Ishikawa (cell line): ENCODE measurements around the gene ZNF627.

ENCODE experiments used
- NFIC ChIP-seq: IDR thresholded peaks from 2 replicates; pipeline ENCODE4 v1.6.1; 2012

The ZNF627 gene

DNA sequence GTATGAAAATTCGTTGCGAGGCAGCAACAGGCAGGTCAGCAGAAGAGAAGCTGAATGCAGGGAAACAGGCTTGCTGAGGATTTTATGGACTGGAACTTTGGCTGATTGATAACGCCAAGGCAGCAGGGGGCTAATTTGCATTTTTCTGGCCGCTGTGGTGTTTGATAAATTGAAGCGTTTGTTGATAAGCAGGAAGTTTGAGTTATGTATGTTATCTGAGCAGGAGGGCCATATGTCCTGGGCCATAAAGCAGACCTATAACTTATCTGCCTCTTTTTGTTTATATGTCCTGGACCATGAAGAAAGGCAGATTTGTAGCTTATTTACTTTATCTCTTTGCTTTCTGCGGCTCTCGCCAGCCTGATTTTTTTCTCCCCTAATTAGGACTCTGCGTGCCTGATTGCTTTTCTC lies 65.9 kb downstream of the ZNF627 start:
- TF ChIP-seq NFIC = no peak
